GM12865 (cell line): Measurements from ENCODE around the gene ARHGAP35.

Experiments used
- DNase-seq: peaks from one replicate; pipeline ENCODE4 v3.0.0; 2010; ENCODE audit warnings: low read depth
- H3K4me3 ChIP-seq: 2 replicates; pipeline ENCODE4 v1.5.1; 2011; ENCODE audit warnings: mild to moderate bottlenecking, low read depth, low read length, control low read depth
- CTCF ChIP-seq: IDR thresholded peaks from 2 replicates; pipeline ENCODE4 v1.5.1; 2011; ENCODE audit warnings: low read length, control low read depth, low read depth, inconsistent platforms; ENCODE audit not compliant: insufficient read depth; ENCODE audit errors: missing control alignments

The ARHGAP35 gene

GRCh38 chr19:46834121-46834520 lies 26.7 kb upstream of the ARHGAP35 start:
- DNase-seq: no peak
- TF ChIP-seq CTCF: no peak
- no peak overlapping the region for H3K4me3 ChIP-seq

- no peak for DNase-seq
- no peak overlapping the region for H3K4me3 ChIP-seq
- TF ChIP-seq CTCF: no peak
These were observed 25.8 kb upstream of the ARHGAP35 start for GRCh38 chr19:46834984-46835383.

GRCh38 chr19:46838160-46838559 lies 22.6 kb upstream of the ARHGAP35 start:
- TF ChIP-seq CTCF: no peak
- DNase-seq: no peak
- no peak overlapping the region for H3K4me3 ChIP-seq

GRCh38 chr19:46839752-46840497 lies 20.9 kb upstream of the ARHGAP35 start:
- H3K4me3 ChIP-seq: no peak overlapping the region
- TF ChIP-seq CTCF: no peak
- no peak for DNase-seq

- no peak overlapping the region for H3K4me3 ChIP-seq
- peak; percentile 76 for DNase-seq
- peak; percentile 88 for TF ChIP-seq CTCF
These were observed 20.3 kb upstream of the ARHGAP35 start for GRCh38 chr19:46840498-46840942.

- DNase-seq: no peak
These were observed 19.2 kb upstream of the ARHGAP35 start for GRCh38 chr19:46841458-46842083.

More at GRCh38 chr19:46841458-46842083, 19.2 kb upstream of the ARHGAP35 start:
- no peak overlapping the region for H3K4me3 ChIP-seq
- TF ChIP-seq CTCF: no peak
